GM18507 (cell line): Measurements from ENCODE around the gene RNF4.
A peak's percentile ranks its signal among the peaks of the same experiment; 100 is the strongest.
"Not testable (repeated sequence)": the region's sequence is repeated elsewhere in the genome, so short reads cannot be mapped to it uniquely, and the experiment has no call there.

Source experiments
- DNase-seq: peaks from one replicate; pipeline ENCODE4 v3.0.0; 2011; ENCODE audit warnings: low read depth; ENCODE audit not compliant: insufficient read length; ENCODE audit errors: extremely low spot score
- FAIRE-seq: peaks from 2 replicates; lab custom pipeline; 2011; peaks lifted over from hg19 to GRCh38; lab: Jason Lieb, UNC

Gene RNF4

DNA sequence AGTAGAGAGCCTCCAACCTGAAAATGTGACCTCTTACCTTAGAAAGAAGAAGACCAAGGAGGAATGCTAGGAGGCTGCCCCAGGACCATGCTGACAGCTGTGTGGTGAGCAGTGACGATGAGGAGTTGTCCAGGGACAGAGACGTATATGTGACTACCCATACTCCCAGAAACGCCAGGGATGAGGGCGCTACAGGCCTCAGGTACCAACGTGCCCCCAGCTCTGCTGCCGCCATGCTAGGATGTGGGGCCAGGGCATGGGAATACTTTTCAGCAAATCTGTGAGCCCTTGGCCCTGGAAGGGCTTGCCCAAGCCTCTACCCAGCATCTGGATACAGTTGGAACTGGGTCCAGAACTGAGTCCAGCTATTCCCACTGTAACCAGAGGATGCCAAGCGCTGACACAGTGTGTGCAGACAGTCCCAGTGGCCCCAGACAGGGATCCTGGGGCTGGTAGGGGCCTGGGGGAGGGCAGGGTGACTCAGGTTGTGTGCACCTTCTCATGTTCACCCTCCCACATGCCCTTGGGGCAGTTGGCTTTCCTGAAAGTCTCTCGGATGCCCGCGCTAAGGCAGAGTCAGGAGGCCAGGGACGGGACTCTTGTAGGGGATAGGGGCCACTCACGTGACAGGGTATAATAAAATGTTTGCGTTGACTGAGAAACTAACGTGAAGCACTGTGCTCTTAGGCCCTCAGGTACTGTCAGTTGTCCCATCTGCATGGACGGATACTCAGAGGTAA is 43.7 kb downstream of the RNF4 start:
- DNase-seq (no peak), FAIRE-seq (no peak)

- not testable (repeated sequence) for FAIRE-seq, DNase-seq
Observed at GRCh38 chr4:2514193-2514592, 45.3 kb downstream of the RNF4 start.

GRCh38 chr4:2514944-2515343 is 46.0 kb downstream of the RNF4 start:
- FAIRE-seq, DNase-seq: not testable (repeated sequence)

DNA sequence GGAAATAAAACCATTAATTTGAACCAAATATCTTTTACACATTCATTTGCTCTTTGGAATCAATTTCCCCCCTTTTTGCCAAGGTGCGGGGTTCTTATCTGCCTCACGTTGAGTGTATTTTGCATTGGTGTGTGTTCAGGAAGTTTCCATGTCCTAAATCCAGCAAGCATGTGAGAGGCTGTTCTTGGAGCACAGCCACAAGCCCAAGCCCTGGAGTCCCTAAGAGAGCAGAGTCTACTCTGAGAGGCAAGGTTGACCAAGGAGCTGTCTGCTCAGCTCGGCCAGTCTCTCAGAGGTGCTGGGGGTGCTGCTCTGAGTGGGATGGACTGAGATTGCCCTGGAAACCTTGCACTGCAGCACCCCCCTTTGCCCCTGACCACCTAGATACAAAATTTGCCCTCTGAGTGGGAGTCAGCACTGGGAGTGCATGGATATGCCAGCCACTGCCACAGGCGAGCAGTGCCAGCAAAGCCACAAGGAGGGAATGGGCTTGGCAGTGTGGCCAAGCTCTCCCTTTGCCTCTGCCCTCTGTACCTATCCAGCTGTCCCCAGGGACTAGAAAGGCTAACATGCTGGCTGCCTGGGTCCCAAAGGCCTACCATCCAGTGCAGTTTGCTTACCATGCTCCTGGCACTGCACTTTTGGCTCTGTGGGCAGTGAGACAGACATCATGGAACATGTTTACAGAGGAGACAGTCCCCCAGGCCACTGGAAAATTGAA is 47.1 kb downstream of the RNF4 start:
- DNase-seq = no peak
- FAIRE-seq = no peak

DNA sequence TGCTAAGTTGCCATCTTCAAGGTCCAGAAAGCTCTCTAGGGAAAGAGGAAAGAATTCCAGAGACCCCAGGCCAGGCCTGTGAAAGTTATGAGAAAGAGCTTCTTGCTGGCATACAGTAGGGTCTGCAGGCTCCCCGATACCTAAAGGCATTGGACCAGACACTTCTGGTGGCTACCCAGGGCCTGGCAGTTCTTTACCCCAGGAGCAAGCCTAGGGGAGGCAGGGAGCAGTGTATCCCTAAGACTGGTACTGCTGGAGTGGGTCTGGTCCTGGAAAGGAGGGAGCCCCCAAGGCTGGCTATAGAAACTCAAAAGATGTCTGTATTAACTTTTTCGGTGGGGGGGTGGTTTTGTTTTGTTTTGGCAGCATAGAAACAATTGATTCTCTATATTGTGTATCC is 47.7 kb downstream of the RNF4 start:
- no peak for FAIRE-seq

GRCh38 chr4:2526559-2526958 is 57.7 kb downstream of the RNF4 start:
- no peak for DNase-seq
- FAIRE-seq = no peak

More for the DNA sequence above, 47.7 kb downstream of the RNF4 start:
- no peak for DNase-seq

DNA sequence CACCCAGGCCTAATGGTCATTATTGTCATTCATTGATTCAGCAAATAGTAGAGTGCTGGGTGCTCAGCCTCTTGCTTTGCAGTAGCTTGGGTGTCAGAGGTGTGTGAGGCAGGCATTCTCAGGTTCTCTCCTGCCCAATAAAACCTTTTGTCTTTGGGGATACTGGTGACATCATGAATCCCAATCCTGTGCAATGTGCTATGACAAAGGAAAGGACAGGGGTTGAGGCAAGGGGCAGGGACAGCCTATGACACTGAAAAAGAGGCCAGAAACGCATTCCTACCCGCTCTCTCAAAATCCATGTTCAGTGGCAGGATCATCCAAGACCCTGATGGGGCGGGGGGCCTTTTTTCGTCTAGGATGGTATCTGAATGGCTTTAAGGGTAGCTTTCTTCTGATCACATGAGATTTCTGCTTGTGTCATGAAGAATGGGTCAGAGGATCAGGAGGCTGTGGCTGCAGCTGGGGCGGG is 66.0 kb downstream of the RNF4 start:
- FAIRE-seq (no peak), DNase-seq (no peak)

GRCh38 chr4:2535376-2536192 is 66.7 kb downstream of the RNF4 start:
- DNase-seq (no peak), FAIRE-seq (peak; percentile 63)

DNA sequence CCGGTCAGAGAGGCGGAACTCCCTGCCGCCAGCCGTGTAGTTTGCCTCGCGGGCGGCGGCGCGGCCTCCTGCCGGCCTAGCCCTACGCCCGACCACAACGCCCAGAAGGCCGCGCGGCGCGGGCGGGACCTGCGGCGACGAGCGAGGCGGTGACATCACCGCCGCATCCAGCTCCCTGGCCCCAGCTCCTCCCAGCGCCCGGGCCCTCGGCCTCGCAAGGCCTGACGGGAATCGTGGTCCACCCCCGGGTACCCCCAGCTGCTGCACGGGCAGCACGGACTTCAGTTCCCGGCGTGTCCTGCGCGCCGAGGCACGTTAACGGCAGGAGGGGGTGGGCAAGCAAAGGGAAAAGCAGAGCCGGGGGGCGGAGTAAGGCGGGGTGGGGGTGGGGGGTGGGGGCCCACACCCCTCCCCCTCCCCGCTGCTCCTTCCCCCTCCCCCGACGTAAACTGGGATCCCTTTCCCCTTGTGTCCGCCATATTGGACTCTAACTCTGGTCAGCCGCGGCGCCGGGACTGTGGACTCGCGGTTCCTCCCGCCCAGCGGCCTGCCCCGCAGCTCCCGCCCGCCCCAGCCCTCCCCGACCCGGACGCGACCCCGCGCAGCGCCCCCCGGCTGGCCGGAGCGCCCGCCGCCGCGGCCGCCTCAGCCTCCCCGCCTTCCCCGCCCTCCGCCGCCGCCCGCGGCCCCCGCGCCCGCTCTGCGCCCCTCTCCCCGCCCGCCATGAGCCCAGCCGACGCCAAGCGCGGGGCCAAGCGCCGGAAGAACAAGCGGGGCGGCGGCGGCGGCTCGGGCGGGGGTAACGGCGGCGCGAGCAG is 67.5 kb downstream of the RNF4 start, which contains the start of gene FAM193A:
TSS of gene FAM193A (plus strand) at position 455 of the 818 bp plus-strand sequence. CDS start at position 724, 269 bp downstream.
- peak; percentile 97 for FAIRE-seq
- peak; percentile 85 for DNase-seq

DNA sequence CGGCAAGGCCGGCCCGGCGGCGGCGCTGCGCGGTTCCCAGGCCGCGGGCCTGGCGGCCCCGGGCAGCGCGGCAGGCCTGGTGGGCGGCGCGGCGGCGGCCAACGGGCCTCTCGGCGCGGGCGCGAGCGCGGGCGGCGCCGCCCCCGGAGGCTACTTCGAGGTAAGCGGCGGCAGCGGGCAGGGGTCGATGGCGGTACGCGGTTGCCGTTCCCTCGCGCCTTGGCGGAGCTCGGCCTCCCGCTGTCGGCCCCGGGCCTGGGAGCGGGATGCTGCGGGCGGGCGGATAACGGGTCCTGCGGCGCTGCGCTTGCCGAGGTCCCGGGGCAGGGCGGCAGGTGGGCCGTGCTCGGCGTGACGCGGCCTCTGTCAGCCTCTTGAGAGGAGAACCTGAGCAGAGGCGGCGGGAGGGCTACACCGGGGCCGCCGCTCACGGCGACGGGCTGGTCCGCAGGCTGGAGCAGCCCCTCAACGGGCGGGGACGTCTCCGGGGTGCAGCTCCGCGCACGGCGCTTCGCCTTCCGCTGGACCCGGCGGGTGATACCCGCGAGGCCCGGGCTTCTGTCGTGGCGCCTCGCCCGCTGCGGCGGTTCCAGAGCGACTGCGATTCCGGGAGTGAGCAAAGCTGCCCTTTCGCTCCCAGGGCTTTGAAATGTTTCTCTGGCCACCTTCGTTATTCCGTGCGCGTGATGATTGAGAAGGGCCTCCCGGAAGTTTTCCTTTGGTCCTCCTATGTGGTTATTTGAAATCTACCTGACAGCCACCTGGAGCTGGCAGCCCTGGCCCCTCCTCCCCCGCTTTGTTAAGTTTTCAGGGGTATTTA is 68.3 kb downstream of the RNF4 start:
- no peak for DNase-seq
- peak; percentile 54 for FAIRE-seq

GRCh38 chr4:2543580-2544191 is 74.8 kb downstream of the RNF4 start:
- not testable (repeated sequence) for DNase-seq, FAIRE-seq

DNA sequence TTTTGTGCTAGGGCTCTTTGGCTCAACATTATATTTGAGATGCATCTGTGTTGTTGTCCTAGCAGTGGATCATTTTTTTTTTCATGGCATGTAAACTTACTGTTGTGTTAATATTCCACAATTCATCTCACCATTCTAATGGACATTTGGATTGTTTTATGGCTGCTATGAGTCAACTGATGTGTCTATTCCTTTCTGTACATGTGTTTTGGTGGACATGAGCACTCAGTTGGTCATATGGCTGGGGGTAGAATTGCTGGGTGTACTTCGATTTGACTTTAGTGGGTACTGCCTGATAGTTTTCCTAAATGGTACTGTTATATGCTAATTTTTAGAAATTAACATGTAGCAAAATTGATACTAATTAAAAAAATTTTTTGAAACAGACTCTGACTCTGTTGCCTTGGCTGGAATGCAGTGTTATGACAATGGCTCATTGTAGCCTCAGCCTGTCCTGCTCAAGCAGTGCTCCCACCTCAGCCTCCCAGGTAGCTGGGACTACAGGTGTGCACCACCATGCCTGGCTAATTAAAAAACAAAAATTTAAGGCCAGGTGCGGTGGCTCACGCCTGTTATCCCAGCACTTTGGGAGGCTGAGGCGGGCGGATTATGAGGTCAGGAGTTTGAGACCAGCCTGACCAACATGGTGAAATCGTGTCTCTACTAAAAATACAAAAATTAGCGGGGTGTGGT is 76.6 kb downstream of the RNF4 start:
- DNase-seq (no peak), FAIRE-seq (no peak)

DNA sequence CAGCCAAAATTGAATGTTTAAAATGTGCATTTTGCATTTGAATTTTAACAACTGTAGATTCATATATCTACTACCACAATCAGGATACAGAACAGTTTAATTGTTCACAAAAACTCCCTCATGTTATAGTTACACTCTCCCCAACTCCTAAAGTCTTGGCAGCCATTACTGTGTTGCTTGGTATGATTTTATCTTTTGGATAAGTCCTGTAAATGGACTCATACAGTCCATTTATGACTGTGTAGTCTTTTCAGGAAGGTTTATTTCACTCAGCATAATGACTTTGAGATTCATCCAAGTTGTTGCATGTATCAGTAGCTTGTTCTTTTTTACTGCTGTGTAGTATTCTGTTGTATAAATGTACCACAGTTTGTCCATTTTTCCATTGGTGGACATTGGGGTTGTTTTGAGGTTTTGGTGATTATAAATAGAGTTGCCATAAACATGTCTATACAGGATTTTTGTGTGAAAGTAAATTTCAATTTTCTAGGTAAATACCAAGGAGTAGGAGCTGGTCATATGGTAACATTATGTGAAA is 77.4 kb downstream of the RNF4 start:
- no peak for DNase-seq
- FAIRE-seq = no peak

DNA sequence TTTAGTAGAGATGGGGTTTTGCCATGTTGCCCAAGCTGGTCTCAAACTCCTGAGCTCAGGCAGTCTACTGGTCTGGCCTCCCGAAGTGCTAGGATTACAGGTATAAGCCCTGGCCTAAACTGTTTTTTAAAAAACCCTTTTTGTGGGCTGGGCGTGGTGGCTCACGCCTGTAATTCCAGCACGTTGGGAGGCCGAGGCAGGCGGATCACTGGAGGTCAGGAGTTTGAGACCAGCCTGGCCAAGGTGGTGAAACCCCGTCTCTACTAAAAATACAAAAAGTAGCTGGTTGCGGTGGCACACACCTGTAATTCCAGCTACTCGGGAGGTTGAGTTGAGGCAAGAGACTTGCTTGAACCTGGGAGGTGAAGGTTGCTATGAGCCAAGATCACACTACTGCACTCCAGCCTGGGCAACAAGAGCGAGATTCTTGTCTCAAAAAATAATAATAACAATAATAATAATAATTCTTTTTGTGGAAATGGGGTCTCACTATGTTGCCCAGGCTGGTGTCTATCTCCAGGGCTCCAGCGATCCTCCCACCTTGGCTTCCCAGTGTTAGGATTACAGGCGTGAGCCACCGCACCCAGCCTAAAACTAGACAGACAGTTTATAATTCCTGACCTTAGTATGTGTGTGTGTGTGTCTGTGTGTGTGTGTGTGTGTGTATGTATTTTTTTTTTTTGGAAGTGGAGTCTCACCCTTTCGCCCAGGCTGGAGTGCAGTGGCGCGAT is 78.2 kb downstream of the RNF4 start:
- not testable (repeated sequence) for FAIRE-seq, DNase-seq

- FAIRE-seq (no peak), DNase-seq (no peak)
Observed at GRCh38 chr4:2551118-2551517, 82.2 kb downstream of the RNF4 start.

DNA sequence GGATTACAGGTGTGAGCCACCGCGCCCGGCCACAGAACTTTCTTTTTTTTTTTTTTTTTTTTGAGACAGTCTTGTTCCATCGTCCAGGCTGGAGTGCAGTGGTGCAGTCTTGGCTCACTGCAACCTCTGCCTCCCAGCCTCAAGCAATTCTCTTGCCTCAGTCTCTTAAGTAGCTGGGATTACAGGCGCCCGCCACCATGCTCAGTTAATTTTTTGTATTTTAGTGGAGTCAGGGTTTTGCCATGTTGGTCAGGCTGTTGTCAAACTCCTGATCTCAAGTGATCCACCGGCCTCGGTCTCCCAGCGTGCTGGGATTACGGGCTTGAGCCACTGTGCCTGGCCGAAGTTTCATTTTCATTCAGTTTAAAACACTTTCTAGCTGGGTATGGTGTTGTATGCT is 83.9 kb downstream of the RNF4 start:
- no peak for FAIRE-seq
- DNase-seq = no peak
